CD4-positive, alpha-beta T cell (primary cell): ENCODE results near the gene AZIN2. TPM values are rescaled to one million over a fixed set of nuclear protein-coding genes. Genes with fewer than 3 reads are reported as not detected.

ENCODE experiments used
- ATAC-seq: fragments of 200-7000 bp; cut with Tn5 transposase; one replicate; pipeline ENCODE4 v1.10.0; 2022; ENCODE audit warnings: mild to moderate bottlenecking; ENCODE audit not compliant: poor library complexity
- CTCF ChIA-PET: fragments of 350-600 bp; sonication (Branson Sonifier 250); formaldehyde crosslinking; loops from one replicate; lab custom pipeline; 2021; ENCODE audit warnings: antibody characterized with exemption, inconsistent platforms; lab: Charles Lee
- POLR2A ChIA-PET: fragments of 350-600 bp; sonication (Branson Sonifier 250); formaldehyde crosslinking; loops from one replicate; lab custom pipeline; 2021; ENCODE audit warnings: antibody characterized with exemption, inconsistent platforms; lab: Charles Lee
- DNase-seq, 14 experiments: peaks; one replicate each; pipeline ENCODE4 v3.0.0-alpha.2; 2013 to 2020; ENCODE audit warnings: mixed read lengths in 2 of 14
- H3K27ac ChIP-seq, 2 donors: one replicate each; pipeline versions ENCODE4 v1.5.1 to v1.7.0; 2013; ENCODE audit warnings: low read length in 2 of 2, low read depth in 1 of 2, mild to moderate bottlenecking in 1 of 2
- H3K27me3 ChIP-seq, 2 experiments: 1 replicate in 1 of 2; 2 replicates in 1 of 2; pipeline versions ENCODE4 v1.6.1 to v1.7.0; 2013; ENCODE audit warnings: low read length in 2 of 2, control low read depth in 1 of 2, mild to moderate bottlenecking in 1 of 2, moderate library complexity in 1 of 2; ENCODE audit not compliant: insufficient read depth in 2 of 2, control insufficient read depth in 1 of 2
- H3K36me3 ChIP-seq: one replicate; pipeline ENCODE4 v1.6.1; 2013; ENCODE audit warnings: low read length, control low read depth; ENCODE audit not compliant: insufficient read depth
- H3K4me1 ChIP-seq: one replicate; pipeline ENCODE4 v1.6.1; 2013; ENCODE audit warnings: low read length, control low read depth; ENCODE audit not compliant: insufficient read depth
- H3K4me3 ChIP-seq: one replicate; pipeline ENCODE4 v1.5.1; 2013; ENCODE audit warnings: mild to moderate bottlenecking, low read length, moderate library complexity
- H3K9me3 ChIP-seq, 2 experiments: 1 replicate in 1 of 2; 2 replicates in 1 of 2; pipeline versions ENCODE4 v1.6.1 to v1.7.0; 2013; ENCODE audit warnings: low read length in 2 of 2, mild to moderate bottlenecking in 2 of 2, control low read depth in 1 of 2, moderate library complexity in 1 of 2; ENCODE audit not compliant: control insufficient read depth in 1 of 2, insufficient read depth in 1 of 2
- H3K27ac Mint-ChIP-seq: one replicate; pipeline ENCODE4 v1.8.0; 2020; ENCODE audit warnings: mixed read lengths
- H3K27me3 Mint-ChIP-seq: one replicate; pipeline ENCODE4 v1.8.0; 2021; ENCODE audit warnings: mixed read lengths
- H3K36me3 Mint-ChIP-seq: one replicate; pipeline ENCODE4 v1.8.0; 2021; ENCODE audit warnings: low read depth, mixed read lengths
- H3K4me1 Mint-ChIP-seq: one replicate; pipeline ENCODE4 v1.8.0; 2021; ENCODE audit warnings: low read depth, mixed read lengths
- H3K4me3 Mint-ChIP-seq: one replicate; pipeline ENCODE4 v1.8.0; 2020; ENCODE audit warnings: mild to moderate bottlenecking, mixed read lengths
- H3K9me3 Mint-ChIP-seq: one replicate; pipeline ENCODE4 v1.8.0; 2020; ENCODE audit warnings: mixed read lengths
- intact Hi-C, 2 experiments: fragments of 100-400 bp; cut with DNase I in 1 of 2; cut with micrococcal nuclease in 1 of 2; formaldehyde crosslinking; loops; one replicate each; pipeline versions ENCODE4 v1.15.1 to v1.9.0; 2023 to 2025; cut with DNase I, micrococcal nuclease
- total RNA-seq, 174 experiments: library from RNA in 2 of 174; stranded (reverse) in 2 of 174; gene quantifications; one replicate each; pipeline ENCODE4 v1.2.3 and lab custom pipeline; 2021 to 2026
- TF ChIP-seq, protein P1 (sequence below): fragments of 200-600 bp; IDR thresholded peaks from one replicate; pipeline ENCODE4 v1.8.0; 2022; ENCODE audit warnings: antibody characterized with exemption, mild to moderate bottlenecking

Gene AZIN2
- total RNA-seq, 2 experiments from 2014 or later, result 4.6 to 4.9 TPM

GRCh38 chr1:33096363-33097005, 15.5 kb downstream of the AZIN2 start:
- DNase-seq (no peak), ATAC-seq (no peak)
- no peak overlapping the region for H3K27ac ChIP-seq
- H3K4me3 Mint-ChIP-seq, result no peak overlapping the region
- H3K27ac Mint-ChIP-seq, result no peak overlapping the region
- H3K36me3 Mint-ChIP-seq, result no peaks in the 10 kb centered on the region
- TF ChIP-seq, protein P1, sequence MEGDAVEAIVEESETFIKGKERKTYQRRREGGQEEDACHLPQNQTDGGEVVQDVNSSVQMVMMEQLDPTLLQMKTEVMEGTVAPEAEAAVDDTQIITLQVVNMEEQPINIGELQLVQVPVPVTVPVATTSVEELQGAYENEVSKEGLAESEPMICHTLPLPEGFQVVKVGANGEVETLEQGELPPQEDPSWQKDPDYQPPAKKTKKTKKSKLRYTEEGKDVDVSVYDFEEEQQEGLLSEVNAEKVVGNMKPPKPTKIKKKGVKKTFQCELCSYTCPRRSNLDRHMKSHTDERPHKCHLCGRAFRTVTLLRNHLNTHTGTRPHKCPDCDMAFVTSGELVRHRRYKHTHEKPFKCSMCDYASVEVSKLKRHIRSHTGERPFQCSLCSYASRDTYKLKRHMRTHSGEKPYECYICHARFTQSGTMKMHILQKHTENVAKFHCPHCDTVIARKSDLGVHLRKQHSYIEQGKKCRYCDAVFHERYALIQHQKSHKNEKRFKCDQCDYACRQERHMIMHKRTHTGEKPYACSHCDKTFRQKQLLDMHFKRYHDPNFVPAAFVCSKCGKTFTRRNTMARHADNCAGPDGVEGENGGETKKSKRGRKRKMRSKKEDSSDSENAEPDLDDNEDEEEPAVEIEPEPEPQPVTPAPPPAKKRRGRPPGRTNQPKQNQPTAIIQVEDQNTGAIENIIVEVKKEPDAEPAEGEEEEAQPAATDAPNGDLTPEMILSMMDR, result no peak
- H3K9me3 Mint-ChIP-seq, result no peaks in the 10 kb centered on the region
- H3K4me1 ChIP-seq, result peaks cover 44% of the 10 kb centered on the region
- no peaks in the 10 kb centered on the region for H3K27me3 ChIP-seq
- H3K4me3 ChIP-seq, result no peak overlapping the region
- no peaks in the 10 kb centered on the region for H3K9me3 ChIP-seq
- H3K36me3 ChIP-seq, result no peaks in the 10 kb centered on the region
- intact Hi-C loops, result loop anchor here in 1 of 2 experiments (5.0 kb wide), 1 partner anchor 271 kb away; no protein-coding TSS in a partner anchor
- peaks cover 48% of the 10 kb centered on the region for H3K4me1 Mint-ChIP-seq
- no peaks in the 10 kb centered on the region for H3K27me3 Mint-ChIP-seq
- POLR2A ChIA-PET, result interaction anchor here (4.1 kb wide), 1 partner anchor 31 kb away, joined by 19 read pairs; no protein-coding TSS in a partner anchor
- CTCF ChIA-PET, result interaction anchor here (1.1 to 1.8 kb wide), 3 partner anchors 11 to 31 kb away, joined by 3 to 5 read pairs (median 3); no protein-coding TSS in a partner anchor

GRCh38 chr1:33097137-33097611, 16.2 kb downstream of the AZIN2 start:
- ChIA-PET POLR2A (interaction anchor here (4.1 kb wide), 1 partner anchor 30 kb away, joined by 19 read pairs; no protein-coding TSS in a partner anchor), CTCF (interaction anchor here (1.1 kb wide), 1 partner anchor 30 kb away, joined by 3 read pairs; no protein-coding TSS in a partner anchor)
- H3K4me1 Mint-ChIP-seq, result peaks cover 55% of the 10 kb centered on the region
- H3K27me3 Mint-ChIP-seq, result no peaks in the 10 kb centered on the region
- no peak overlapping the region for H3K4me3 ChIP-seq
- H3K9me3 Mint-ChIP-seq, result no peaks in the 10 kb centered on the region
- H3K36me3 ChIP-seq, result no peaks in the 10 kb centered on the region
- H3K27me3 ChIP-seq, result no peaks in the 10 kb centered on the region
- intact Hi-C loops, result loop anchor here in 1 of 2 experiments (5.0 kb wide), 1 partner anchor 270 kb away; no protein-coding TSS in a partner anchor
- peaks cover 44% of the 10 kb centered on the region for H3K4me1 ChIP-seq
- no peak overlapping the region for H3K4me3 Mint-ChIP-seq
- H3K9me3 ChIP-seq, result no peaks in the 10 kb centered on the region
- no peak for DNase-seq
- no peak for ATAC-seq
- TF ChIP-seq, protein P1, result no peak
- H3K27ac Mint-ChIP-seq, result no peak overlapping the region
- no peak overlapping the region for H3K27ac ChIP-seq
- H3K36me3 Mint-ChIP-seq, result no peaks in the 10 kb centered on the region

DNA sequence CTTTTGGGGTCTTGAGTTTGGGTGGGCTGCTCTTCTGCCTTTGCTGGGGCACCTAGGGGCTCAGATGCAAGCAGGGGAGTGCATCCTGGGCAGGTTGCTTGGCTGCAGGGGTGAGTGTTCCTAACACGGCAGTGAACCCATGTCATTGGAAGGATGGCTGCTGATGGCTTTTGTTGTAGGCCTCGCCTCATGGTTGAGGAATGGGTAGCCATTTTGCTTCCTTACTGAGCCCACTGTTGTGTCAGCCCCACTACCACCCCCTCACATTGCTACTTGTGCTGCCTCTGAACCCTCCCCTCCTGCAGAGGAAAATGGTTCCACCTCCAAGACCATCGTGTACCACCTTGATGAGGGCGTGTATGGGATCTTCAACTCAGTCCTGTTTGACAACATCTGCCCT, 16.8 kb downstream of the AZIN2 start:
- H3K27ac Mint-ChIP-seq, result peak overlapping the region; percentile 83
- intact Hi-C loops, result loop anchor here (2.0 to 5.0 kb wide), 4 partner anchors 17 to 270 kb away; partner anchors contain the start of gene AZIN2 (in 1 of the 2)
- no peak overlapping the region for H3K4me3 ChIP-seq
- CTCF ChIA-PET, result interaction anchor here (1.1 to 1.8 kb wide), 3 partner anchors 12 to 29 kb away, joined by 3 to 9 read pairs (median 3); no protein-coding TSS in a partner anchor
- POLR2A ChIA-PET, result interaction anchor here (0.9 to 2.3 kb wide), 3 partner anchors 9 to 84 kb away, joined by 3 to 50 read pairs (median 7); partner anchors contain the start of gene TRIM62
- no peaks in the 10 kb centered on the region for H3K36me3 ChIP-seq
- H3K27me3 Mint-ChIP-seq, result no peaks in the 10 kb centered on the region
- H3K36me3 Mint-ChIP-seq, result no peaks in the 10 kb centered on the region
- H3K27me3 ChIP-seq, result no peaks in the 10 kb centered on the region
- H3K4me1 ChIP-seq, result peaks cover 44% of the 10 kb centered on the region
- H3K4me3 Mint-ChIP-seq, result no peak overlapping the region
- DNase-seq (no peak), ATAC-seq (no peak)
- H3K27ac ChIP-seq, result peak overlapping the region in 1 of 2 donors; percentile 59
- H3K9me3 ChIP-seq, result no peaks in the 10 kb centered on the region
- no peaks in the 10 kb centered on the region for H3K9me3 Mint-ChIP-seq
- peaks cover 61% of the 10 kb centered on the region for H3K4me1 Mint-ChIP-seq
- TF ChIP-seq, protein P1, result no peak
